ENCODE results near the gene ZNF616. TPM values are rescaled to one million over a fixed set of nuclear protein-coding genes. Genes with fewer than 3 reads are reported as not detected.

The ZNF616 gene
- total and polyA plus RNA-seq, 2 experiments from 2014 or later: 13.3 to 28.3 TPM

- H3K27ac Mint-ChIP-seq: no peak overlapping the region
- no peaks in the 10 kb centered on the region for H3K27me3 ChIP-seq (ENCODE audit: insufficient read depth)
- H3K36me3 ChIP-seq (ENCODE audit: insufficient read depth): no peaks in the 10 kb centered on the region
- H3K9me3 Mint-ChIP-seq: peaks cover 33% of the 10 kb centered on the region
- H3K4me3 Mint-ChIP-seq: no peak overlapping the region
- no peak overlapping the region for H3K4me2 ChIP-seq
- H3K79me2 ChIP-seq (replicated peaks; ENCODE audit: insufficient read depth): peaks cover 27% of the 10 kb centered on the region
- H3K4me1 ChIP-seq (ENCODE audit: insufficient read depth): peaks cover 8% of the 10 kb centered on the region; the same call in 1 of the 2 replicates
- no peaks in the 10 kb centered on the region; the same call in 1 of the 2 replicates for H4K20me1 ChIP-seq (replicated peaks; ENCODE audit: insufficient read depth)
- no peak overlapping the region for H3K27ac ChIP-seq (ENCODE audit: low read depth)
- H3K27me3 Mint-ChIP-seq (ENCODE audit: insufficient read depth, low read depth, poor library complexity): peaks cover 4% of the 10 kb centered on the region
- H3K4me3 ChIP-seq: no peak overlapping the region
- peaks cover 5% of the 10 kb centered on the region; the same call in 1 of the 2 replicates for H3K9me2 ChIP-seq (ENCODE audit: insufficient read depth)
- TF ChIP-seq CREB1 (CRISPR knock-in tag; IDR thresholded peaks at IDR 0.05; ENCODE audit: low read depth) (no peak), CTCF (conservative IDR thresholded peaks at IDR 0.05; ENCODE audit: low read depth in 2 of 2) (no peak), ZNF331 (CRISPR knock-in tag; IDR thresholded peaks at IDR 0.05; ENCODE audit: low read depth) (no peak), ETS1 (IDR thresholded peaks at IDR 0.05) (no peak), JUNB (IDR thresholded peaks at IDR 0.05; ENCODE audit: unreplicated experiment) (no peak), EZH2 (IDR thresholded peaks at IDR 0.05; ENCODE audit: low read depth, unreplicated experiment) (no peak), REST (IDR thresholded peaks at IDR 0.05; ENCODE audit: unreplicated experiment) (no peak), ZNF462 (CRISPR knock-in tag; IDR thresholded peaks at IDR 0.05) (no peak), STAT1 (IDR thresholded peaks at IDR 0.05; ENCODE audit: unreplicated experiment) (no peak), ZNF114 (CRISPR knock-in tag; IDR thresholded peaks at IDR 0.05) (no peak), NANOG (IDR thresholded peaks at IDR 0.05; ENCODE audit: borderline replicate concordance) (no peak), POLR2AphosphoS5 (IDR thresholded peaks at IDR 0.05; ENCODE audit: low read depth) (no peak), EZH2phosphoT487 (IDR thresholded peaks at IDR 0.05; ENCODE audit: unreplicated experiment) (no peak)
- peaks cover 30% of the 10 kb centered on the region for H3K36me3 Mint-ChIP-seq (ENCODE audit: low read depth)
- no peak overlapping the region for H2AFZ ChIP-seq
- DNase-seq (ENCODE audit: low spot score) (no peak), ATAC-seq (no peak)
- H3K4me1 Mint-ChIP-seq: peaks cover 15% of the 10 kb centered on the region; the same call in 2 of the 3 replicates
- peaks cover 6% of the 10 kb centered on the region; the same call in 1 of the 2 replicates for H3F3A ChIP-seq (replicated peaks; ENCODE audit: low read depth)
Measured at GRCh38 chr19:52141203-52141602, 1.5 kb upstream of the ZNF616 start.
